Caco-2 (cell line): ENCODE data around the gene FOXO1. TPM values are rescaled to one million over a fixed set of nuclear protein-coding genes. Genes with fewer than 3 reads are reported as not detected.

Source experiments
- BruUV-seq: library from RNA; stranded (reverse); fragments of 400-500 nt; replicated peaks from 2 replicates; lab custom pipeline; 2021; lab: Mats Ljungman, UMichigan
- CTCF ChIA-PET: fragments of 300-600 bp; sonication (Branson Sonifier 250); formaldehyde crosslinking; loops from one replicate; lab custom pipeline; 2022; ENCODE audit warnings: antibody characterized with exemption; lab: Charles Lee
- POLR2A ChIA-PET: fragments of 300-600 bp; sonication (Branson Sonifier 250); formaldehyde crosslinking; loops from one replicate; lab custom pipeline; 2022; ENCODE audit warnings: antibody characterized with exemption; lab: Charles Lee
- DNase-seq, 2 experiments: peaks; one replicate each; pipeline versions ENCODE4 v3.0.0 to v3.0.0-alpha.2; 2020 to 2022
- H3K27me3 ChIP-seq: replicated peaks from 2 replicates; pipeline ENCODE4 v1.6.0; 2011; ENCODE audit warnings: low read length; ENCODE audit not compliant: control insufficient read depth, insufficient read depth
- H3K36me3 ChIP-seq: 2 replicates; pipeline ENCODE4 v1.5.1; 2011; ENCODE audit warnings: low read length; ENCODE audit not compliant: control insufficient read depth, insufficient read depth
- H3K4me1 ChIP-seq: fragments of 250-450 bp; sonication (Bioruptor Pico); 2 replicates; pipeline ENCODE4 v1.5.1; 2020; ENCODE audit warnings: mild to moderate bottlenecking
- H3K4me3 ChIP-seq: 2 replicates; pipeline ENCODE4 v1.5.1; 2011; ENCODE audit warnings: low read depth, mild to moderate bottlenecking, control low read depth, low read length
- H3K9me3 ChIP-seq: fragments of 250-450 bp; sonication (Bioruptor Pico); 2 replicates; pipeline ENCODE4 v1.5.1; 2020; ENCODE audit warnings: mild to moderate bottlenecking, moderate library complexity
- H3K27ac Mint-ChIP-seq: one replicate; pipeline ENCODE4 v1.8.0; 2022; ENCODE audit warnings: mixed read lengths; ENCODE audit not compliant: unreplicated experiment
- H3K27me3 Mint-ChIP-seq: one replicate; pipeline ENCODE4 v1.8.0; 2022; ENCODE audit warnings: mixed read lengths; ENCODE audit not compliant: insufficient read depth, unreplicated experiment
- H3K36me3 Mint-ChIP-seq: one replicate; pipeline ENCODE4 v1.8.0; 2022; ENCODE audit warnings: mild to moderate bottlenecking, mixed read lengths; ENCODE audit not compliant: insufficient read depth, unreplicated experiment
- H3K4me1 Mint-ChIP-seq: one replicate; pipeline ENCODE4 v1.8.0; 2022; ENCODE audit warnings: low read depth, mixed read lengths; ENCODE audit not compliant: unreplicated experiment
- H3K4me3 Mint-ChIP-seq: one replicate; pipeline ENCODE4 v1.8.0; 2022; ENCODE audit warnings: mild to moderate bottlenecking, moderate library complexity, mixed read lengths; ENCODE audit not compliant: unreplicated experiment
- H3K9me3 Mint-ChIP-seq: one replicate; pipeline ENCODE4 v1.8.0; 2022; ENCODE audit warnings: mixed read lengths; ENCODE audit not compliant: unreplicated experiment
- CTCF ChIP-seq, 2 experiments: fragments of 200-600 bp in 1 of 2; IDR thresholded peaks; 1 replicate in 1 of 2; 2 replicates in 1 of 2; pipeline versions ENCODE4 v1.5.1 to v1.8.0; 2011 to 2022; ENCODE audit warnings: antibody characterized with exemption in 1 of 2, control low read depth in 1 of 2, inconsistent platforms in 1 of 2, low read depth in 1 of 2, low read length in 1 of 2, mild to moderate bottlenecking in 1 of 2, moderate library complexity in 1 of 2; ENCODE audit not compliant: insufficient read depth in 1 of 2, severe bottlenecking in 1 of 2, unreplicated experiment in 1 of 2
- intact Hi-C: fragments of 100-400 bp; cut with micrococcal nuclease; formaldehyde crosslinking; loops from one replicate; pipeline ENCODE4 v1.10.0; 2022; ENCODE audit not compliant: unreplicated experiment
- total RNA-seq: library from RNA; stranded (reverse); gene quantifications from 2 replicates; pipeline ENCODE4 v1.2.3, GENCODE V29; 2022

FOXO1 gene
- total RNA-seq, 1 experiment from 2014 or later: 10.4 TPM

GRCh38 chr13:40586886-40587565 is 79.4 kb downstream of the FOXO1 start:
- Histone ChIP-seq H3K27me3 (no peaks in the 10 kb centered on the region), H3K4me1 (peaks cover 48% of the 10 kb centered on the region), H3K4me3 (no peak overlapping the region), H3K36me3 (no peaks in the 10 kb centered on the region), H3K9me3 (no peaks in the 10 kb centered on the region; the same call in 1 of the 2 replicates)
- DNase-seq: no peak
- Mint-ChIP-seq H3K4me1 (peaks cover 32% of the 10 kb centered on the region), H3K27ac (peak overlapping the region; percentile 97), H3K27me3 (no peaks in the 10 kb centered on the region), H3K36me3 (peaks cover 6% of the 10 kb centered on the region), H3K4me3 (no peak overlapping the region), H3K9me3 (peaks cover 18% of the 10 kb centered on the region)
- CTCF ChIA-PET: no interaction called here
- no TSS peak for BruUV-seq
- POLR2A ChIA-PET: no interaction called here
- intact Hi-C loops: loop anchor here (2.0 to 10.0 kb wide), 3 partner anchors 78 to 522 kb away; no protein-coding TSS in a partner anchor
- TF ChIP-seq CTCF (IDR thresholded peaks at IDR 0.05; ENCODE audit: insufficient read depth in 1 of 2, low read depth in 1 of 2, low read length in 1 of 2, severe bottlenecking in 1 of 2, unreplicated experiment in 1 of 2): no peak

- H3K4me3 Mint-ChIP-seq: peak overlapping the region; percentile 71
- no peaks in the 10 kb centered on the region for H3K36me3 ChIP-seq
- BruUV-seq: no TSS peak
- CTCF ChIA-PET: interaction anchor here (0.5 to 0.7 kb wide), 2 partner anchors 115 to 203 kb away, joined by 3 read pairs; no protein-coding TSS in a partner anchor
- H3K36me3 Mint-ChIP-seq: peaks cover 6% of the 10 kb centered on the region
- no peaks in the 10 kb centered on the region for H3K27me3 Mint-ChIP-seq
- peak; percentile 55 to 66 for DNase-seq
- peak overlapping the region; percentile 97 for H3K27ac Mint-ChIP-seq
- POLR2A ChIA-PET: interaction anchor here (0.7 kb wide), 1 partner anchor 78 kb away, joined by 3 read pairs; no protein-coding TSS in a partner anchor
- no peak for TF ChIP-seq CTCF (IDR thresholded peaks at IDR 0.05; ENCODE audit: insufficient read depth in 1 of 2, low read depth in 1 of 2, low read length in 1 of 2, severe bottlenecking in 1 of 2, unreplicated experiment in 1 of 2)
- intact Hi-C loops: loop anchor here (1.0 to 10.0 kb wide), 6 partner anchors 23 to 521 kb away; no protein-coding TSS in a partner anchor
- H3K9me3 ChIP-seq: no peaks in the 10 kb centered on the region; the same call in 1 of the 2 replicates
- H3K4me1 ChIP-seq: peaks cover 48% of the 10 kb centered on the region
- H3K4me3 ChIP-seq: no peak overlapping the region
- peaks cover 18% of the 10 kb centered on the region for H3K9me3 Mint-ChIP-seq
- no peaks in the 10 kb centered on the region for H3K27me3 ChIP-seq
- peaks cover 30% of the 10 kb centered on the region for H3K4me1 Mint-ChIP-seq
These were observed 80.5 kb downstream of the FOXO1 start for GRCh38 chr13:40585911-40586471.

GRCh38 chr13:40583738-40584137 is 82.7 kb downstream of the FOXO1 start:
- CTCF ChIA-PET: interaction anchor here (0.6 kb wide), 1 partner anchor 191 kb away, joined by 5 read pairs; no protein-coding TSS in a partner anchor
- H3K27me3 Mint-ChIP-seq: no peaks in the 10 kb centered on the region
- peaks cover 6% of the 10 kb centered on the region for H3K36me3 Mint-ChIP-seq
- Histone ChIP-seq H3K27me3 (no peaks in the 10 kb centered on the region), H3K4me1 (peaks cover 41% of the 10 kb centered on the region), H3K4me3 (no peak overlapping the region), H3K36me3 (no peaks in the 10 kb centered on the region), H3K9me3 (no peaks in the 10 kb centered on the region; the same call in 1 of the 2 replicates)
- no peak overlapping the region for H3K27ac Mint-ChIP-seq
- H3K4me3 Mint-ChIP-seq: no peak overlapping the region
- POLR2A ChIA-PET: no interaction called here
- no peak for DNase-seq
- TF ChIP-seq CTCF (IDR thresholded peaks at IDR 0.05; ENCODE audit: insufficient read depth in 1 of 2, low read depth in 1 of 2, low read length in 1 of 2, severe bottlenecking in 1 of 2, unreplicated experiment in 1 of 2): no peak
- no TSS peak for BruUV-seq
- intact Hi-C loops: loop anchor here (2.0 to 10.0 kb wide), 3 partner anchors 21 to 519 kb away; no protein-coding TSS in a partner anchor
- peaks cover 18% of the 10 kb centered on the region for H3K4me1 Mint-ChIP-seq
- peaks cover 18% of the 10 kb centered on the region for H3K9me3 Mint-ChIP-seq
